Endodermal cell (in vitro differentiated cells): ENCODE data around the gene TCF7L2. TPM values are rescaled to one million over a fixed set of nuclear protein-coding genes. Genes with fewer than 3 reads are reported as not detected.

ENCODE experiments used
- DNase-seq: peaks from one replicate; pipeline ENCODE4 v3.0.0-alpha.2; 2017
- H3K27ac ChIP-seq: 2 replicates; pipeline ENCODE4 v1.5.1; 2013; ENCODE audit warnings: mild to moderate bottlenecking, low read depth, low read length, moderate library complexity
- H3K27me3 ChIP-seq: 2 replicates; pipeline ENCODE4 v1.6.1; 2013; ENCODE audit warnings: mild to moderate bottlenecking, low read length, moderate library complexity; ENCODE audit not compliant: insufficient read depth, control insufficient read depth, poor library complexity, severe bottlenecking
- H3K36me3 ChIP-seq: 2 replicates; pipeline ENCODE4 v1.7.0; 2013; ENCODE audit warnings: mild to moderate bottlenecking, low read length, moderate library complexity; ENCODE audit not compliant: control insufficient read depth, insufficient read depth
- H3K4me1 ChIP-seq: one replicate; pipeline ENCODE4 v1.7.0; 2013; ENCODE audit warnings: low read length; ENCODE audit not compliant: control insufficient read depth, insufficient read depth
- H3K4me3 ChIP-seq: 2 replicates; pipeline ENCODE4 v1.5.1; 2013; ENCODE audit warnings: mild to moderate bottlenecking, low read length, moderate library complexity
- H3K9ac ChIP-seq: 2 replicates; pipeline ENCODE4 v1.6.1; 2013; ENCODE audit warnings: mild to moderate bottlenecking, low read length, moderate library complexity; ENCODE audit not compliant: poor library complexity, severe bottlenecking; ENCODE audit errors: extremely low read depth
- H3K9me3 ChIP-seq: 2 replicates; pipeline ENCODE4 v1.6.1; 2013; ENCODE audit warnings: mild to moderate bottlenecking, low read length, moderate library complexity; ENCODE audit not compliant: control insufficient read depth
- H3K27ac Mint-ChIP-seq: 2 replicates; pipeline ENCODE4 v1.8.0; 2020; ENCODE audit warnings: mixed read lengths
- H3K27me3 Mint-ChIP-seq: 2 replicates; pipeline ENCODE4 v1.8.0; 2021; ENCODE audit warnings: mild to moderate bottlenecking, mixed read lengths; ENCODE audit not compliant: insufficient read depth
- H3K36me3 Mint-ChIP-seq: 2 replicates; pipeline ENCODE4 v1.8.0; 2020; ENCODE audit warnings: low read depth, mixed read lengths
- H3K4me1 Mint-ChIP-seq: 2 replicates; pipeline ENCODE4 v1.8.0; 2020; ENCODE audit warnings: mixed read lengths
- H3K4me3 Mint-ChIP-seq: 2 replicates; pipeline ENCODE4 v1.8.0; 2020; ENCODE audit warnings: mild to moderate bottlenecking, moderate library complexity, mixed read lengths
- H3K9me3 Mint-ChIP-seq: 2 replicates; pipeline ENCODE4 v1.8.0; 2020; ENCODE audit warnings: mild to moderate bottlenecking, mixed read lengths
- WGBS, 2 experiments: methylation state at CpG; one replicate each; pipeline versions ENCODE4 v1.1.5 to v1.1.7; 2013; ENCODE audit warnings: missing lambda C conversion rate in 2 of 2, mixed read lengths in 1 of 2; ENCODE audit not compliant: insufficient coverage in 1 of 2, insufficient read length in 1 of 2; 5-methylcytosine and 5-hydroxymethylcytosine counted together
- total RNA-seq, 2 donors: library from RNA; stranded (reverse); fragmentation: NEBNext Ultra II Directional in 1 of 2; extraction: Animal tissue kit (Norgen Biotek cat#: 25700) in 1 of 2; gene quantifications; 2 replicates in 1 of 2; 3 replicates in 1 of 2; pipeline ENCODE4 v1.2.1, GENCODE V29; 2021
- TF ChIP-seq, protein P1 (sequence below): fragments of 200-600 bp; sonication (generic); conservative IDR thresholded peaks from 2 replicates; pipeline ENCODE4 v1.5.0; 2021; ENCODE audit warnings: antibody characterized with exemption, mild to moderate bottlenecking

The TCF7L2 gene
- total RNA-seq, 2 donors from 2014 or later: 73.2 to 105 TPM

GRCh38 chr10:113094114-113094486, 144.1 kb downstream of the TCF7L2 start:
- Mint-ChIP-seq H3K4me1 (peaks cover 31% of the 10 kb centered on the region), H3K9me3 (no peaks in the 10 kb centered on the region), H3K36me3 (peaks cover 88% of the 10 kb centered on the region), H3K27ac (peak overlapping the region; percentile 61), H3K4me3 (no peak overlapping the region), H3K27me3 (no peaks in the 10 kb centered on the region)
- Histone ChIP-seq H3K4me1 (peaks cover 3% of the 10 kb centered on the region), H3K27me3 (no peaks in the 10 kb centered on the region), H3K9ac (no peak overlapping the region), H3K9me3 (no peaks in the 10 kb centered on the region), H3K4me3 (no peak overlapping the region), H3K27ac (no peak overlapping the region), H3K36me3 (peaks cover 77% of the 10 kb centered on the region)
- WGBS, 2 experiments: 86 to 100% methylated on average over 1 to 3 of the region's 3 CpGs
- TF ChIP-seq, protein P1, sequence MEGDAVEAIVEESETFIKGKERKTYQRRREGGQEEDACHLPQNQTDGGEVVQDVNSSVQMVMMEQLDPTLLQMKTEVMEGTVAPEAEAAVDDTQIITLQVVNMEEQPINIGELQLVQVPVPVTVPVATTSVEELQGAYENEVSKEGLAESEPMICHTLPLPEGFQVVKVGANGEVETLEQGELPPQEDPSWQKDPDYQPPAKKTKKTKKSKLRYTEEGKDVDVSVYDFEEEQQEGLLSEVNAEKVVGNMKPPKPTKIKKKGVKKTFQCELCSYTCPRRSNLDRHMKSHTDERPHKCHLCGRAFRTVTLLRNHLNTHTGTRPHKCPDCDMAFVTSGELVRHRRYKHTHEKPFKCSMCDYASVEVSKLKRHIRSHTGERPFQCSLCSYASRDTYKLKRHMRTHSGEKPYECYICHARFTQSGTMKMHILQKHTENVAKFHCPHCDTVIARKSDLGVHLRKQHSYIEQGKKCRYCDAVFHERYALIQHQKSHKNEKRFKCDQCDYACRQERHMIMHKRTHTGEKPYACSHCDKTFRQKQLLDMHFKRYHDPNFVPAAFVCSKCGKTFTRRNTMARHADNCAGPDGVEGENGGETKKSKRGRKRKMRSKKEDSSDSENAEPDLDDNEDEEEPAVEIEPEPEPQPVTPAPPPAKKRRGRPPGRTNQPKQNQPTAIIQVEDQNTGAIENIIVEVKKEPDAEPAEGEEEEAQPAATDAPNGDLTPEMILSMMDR: no peak
- no peak for DNase-seq

- H3K4me3 Mint-ChIP-seq: no peak overlapping the region
- Histone ChIP-seq H3K4me1 (peaks cover 9% of the 10 kb centered on the region), H3K36me3 (peaks cover 74% of the 10 kb centered on the region), H3K27ac (no peak overlapping the region), H3K9ac (no peak overlapping the region), H3K4me3 (no peak overlapping the region), H3K9me3 (no peaks in the 10 kb centered on the region), H3K27me3 (no peaks in the 10 kb centered on the region)
- peaks cover 44% of the 10 kb centered on the region for H3K4me1 Mint-ChIP-seq
- TF ChIP-seq, protein P1: no peak
- no peak overlapping the region for H3K27ac Mint-ChIP-seq
- DNase-seq: peak; percentile 39
- WGBS, 2 experiments: 84 to 91% methylated on average over 14 to 15 of the region's 15 CpGs
- peaks cover 85% of the 10 kb centered on the region for H3K36me3 Mint-ChIP-seq
- H3K9me3 Mint-ChIP-seq: no peaks in the 10 kb centered on the region
- H3K27me3 Mint-ChIP-seq: no peaks in the 10 kb centered on the region
Measured at GRCh38 chr10:113095419-113096127, 145.5 kb downstream of the TCF7L2 start.

DNA sequence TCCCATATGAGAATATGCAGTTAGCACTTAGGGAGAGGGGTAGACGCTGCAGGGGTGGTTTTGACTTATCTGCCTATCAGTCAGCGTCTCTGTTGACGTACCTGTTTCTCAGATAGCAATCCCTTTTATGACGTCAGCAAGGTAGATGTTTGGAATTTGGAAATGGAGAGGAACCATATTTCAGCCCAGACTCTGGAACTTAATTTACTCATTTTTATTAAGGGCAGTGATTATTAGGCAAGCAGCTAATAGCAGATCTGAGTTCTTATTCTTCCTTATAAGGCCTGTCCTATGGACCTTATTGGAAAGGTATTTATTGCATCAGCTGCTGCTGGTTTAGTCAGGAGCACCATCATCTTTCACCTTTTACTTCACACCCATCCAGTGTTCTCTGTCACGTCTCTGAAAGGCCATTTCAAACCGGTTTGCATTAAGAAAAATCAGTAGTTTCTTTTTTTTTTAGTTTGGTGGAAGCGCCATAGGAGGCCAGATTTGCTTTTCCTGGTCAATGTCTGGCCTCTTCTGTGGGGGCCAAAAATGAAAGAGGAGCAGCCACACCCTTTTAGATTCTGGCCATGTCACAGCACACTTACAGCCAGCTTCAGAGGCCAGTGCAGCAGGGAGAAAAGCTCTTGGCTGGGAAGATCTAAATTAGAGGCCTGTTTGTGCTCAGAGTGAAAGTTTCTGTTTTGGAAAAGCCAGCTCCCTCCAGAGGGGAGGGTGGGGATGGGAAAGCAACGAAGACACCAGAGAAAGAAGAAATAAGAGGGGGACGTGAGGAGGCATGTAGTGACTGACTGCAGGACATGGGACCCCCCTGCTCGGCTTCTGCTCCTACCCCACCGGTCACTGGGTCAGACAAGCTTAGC, 146.3 kb downstream of the TCF7L2 start:
- Mint-ChIP-seq H3K36me3 (peaks cover 86% of the 10 kb centered on the region), H3K4me3 (no peak overlapping the region), H3K4me1 (peaks cover 44% of the 10 kb centered on the region), H3K27ac (no peak overlapping the region), H3K27me3 (no peaks in the 10 kb centered on the region), H3K9me3 (no peaks in the 10 kb centered on the region)
- Histone ChIP-seq H3K9ac (no peak overlapping the region), H3K4me1 (peaks cover 9% of the 10 kb centered on the region), H3K4me3 (no peak overlapping the region), H3K9me3 (no peaks in the 10 kb centered on the region), H3K27ac (no peak overlapping the region), H3K27me3 (no peaks in the 10 kb centered on the region), H3K36me3 (peaks cover 77% of the 10 kb centered on the region)
- TF ChIP-seq, protein P1: no peak
- DNase-seq: no peak
- 94 to 98% methylated on average over 8 to 11 of the region's 11 CpGs for WGBS, 2 experiments
